Measurements from ENCODE around the gene INTS13.

DNA sequence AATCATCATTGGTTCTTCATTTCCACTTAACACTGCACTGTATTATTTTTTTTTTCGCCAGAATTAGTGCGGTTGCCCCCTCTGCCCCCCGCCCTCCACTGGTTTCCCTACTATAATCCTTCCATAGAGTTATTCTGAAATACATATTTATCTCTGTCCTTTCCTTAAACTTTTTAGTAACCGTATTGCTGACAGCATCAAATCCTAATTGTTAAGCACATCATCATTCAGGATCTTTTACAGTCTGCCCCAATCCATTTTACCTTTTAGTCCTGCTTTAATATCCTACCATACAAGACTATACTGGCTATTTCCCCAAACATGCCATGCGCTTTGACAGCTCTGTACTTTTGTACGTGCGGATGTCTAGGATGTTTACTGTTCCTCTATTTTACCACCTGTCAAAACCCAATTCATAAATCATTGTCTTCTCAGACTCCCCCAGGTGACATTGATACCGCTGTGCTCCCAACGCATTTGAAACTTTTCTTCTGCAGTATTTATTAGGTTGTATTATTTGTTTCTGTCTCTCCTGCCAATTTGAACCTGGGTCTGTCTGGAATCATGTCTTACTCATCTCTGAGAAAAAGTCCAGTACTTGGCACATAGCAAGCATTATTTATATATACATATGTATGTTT, 1.5 kb upstream of the INTS13 start:
- TF ChIP-seq CTCF (IDR thresholded peaks at IDR 0.05; ENCODE audit: insufficient read depth, low read length, poor library complexity, severe bottlenecking) (no peak), EZH2phosphoT487 (conservative IDR thresholded peaks at IDR 0.05; ENCODE audit: low read length) (no peak)

Data from SU-DHL-6 (cell line).